HG03139 (cell line): ENCODE data around the gene NMNAT3.

Source experiments
- ATAC-seq: cut with Tn5 transposase; IDR thresholded peaks from one replicate; pipeline ENCODE4 v1.9.1; 2021; ENCODE audit not compliant: unreplicated experiment

NMNAT3 gene

DNA sequence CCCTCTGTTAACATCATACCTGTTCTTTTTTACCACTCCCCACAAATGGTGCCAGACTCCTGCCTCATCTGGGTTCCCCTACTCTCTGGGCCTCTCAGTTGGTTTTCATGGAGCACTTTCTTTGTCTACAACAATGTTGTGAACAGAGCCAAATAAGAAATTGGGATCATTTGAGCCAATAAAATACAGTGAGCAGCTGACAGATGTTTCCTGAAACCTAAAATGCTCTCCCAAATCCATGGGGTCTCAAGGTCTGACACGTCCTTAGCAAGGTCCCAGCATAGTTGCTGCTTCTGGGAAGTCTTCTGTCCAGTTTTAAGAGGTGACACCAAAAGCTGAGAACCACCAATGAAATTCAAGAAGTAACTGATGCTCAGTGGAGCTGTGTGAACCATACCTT is 1.7 kb downstream of the NMNAT3 start:
- no peak for ATAC-seq

DNA sequence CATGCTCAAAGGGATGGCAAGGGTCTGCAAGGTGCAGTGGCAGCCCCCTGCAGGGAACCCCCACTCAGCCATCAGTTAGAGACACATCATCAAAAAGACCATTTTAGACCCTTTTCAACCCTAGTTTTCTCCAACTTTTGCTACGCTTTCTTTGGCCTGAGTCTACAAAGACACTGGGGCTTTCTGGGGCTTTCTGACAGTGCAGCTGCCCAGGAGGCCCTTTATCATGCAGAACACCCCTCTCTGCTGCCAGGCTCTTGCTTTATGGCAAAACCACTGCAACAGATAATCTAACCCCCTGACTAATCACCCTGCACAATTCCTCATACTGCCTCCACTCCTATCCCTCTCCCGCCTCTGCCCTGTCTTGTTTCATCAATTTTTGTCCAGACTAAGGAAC is 2.4 kb downstream of the NMNAT3 start:
- no peak for ATAC-seq

DNA sequence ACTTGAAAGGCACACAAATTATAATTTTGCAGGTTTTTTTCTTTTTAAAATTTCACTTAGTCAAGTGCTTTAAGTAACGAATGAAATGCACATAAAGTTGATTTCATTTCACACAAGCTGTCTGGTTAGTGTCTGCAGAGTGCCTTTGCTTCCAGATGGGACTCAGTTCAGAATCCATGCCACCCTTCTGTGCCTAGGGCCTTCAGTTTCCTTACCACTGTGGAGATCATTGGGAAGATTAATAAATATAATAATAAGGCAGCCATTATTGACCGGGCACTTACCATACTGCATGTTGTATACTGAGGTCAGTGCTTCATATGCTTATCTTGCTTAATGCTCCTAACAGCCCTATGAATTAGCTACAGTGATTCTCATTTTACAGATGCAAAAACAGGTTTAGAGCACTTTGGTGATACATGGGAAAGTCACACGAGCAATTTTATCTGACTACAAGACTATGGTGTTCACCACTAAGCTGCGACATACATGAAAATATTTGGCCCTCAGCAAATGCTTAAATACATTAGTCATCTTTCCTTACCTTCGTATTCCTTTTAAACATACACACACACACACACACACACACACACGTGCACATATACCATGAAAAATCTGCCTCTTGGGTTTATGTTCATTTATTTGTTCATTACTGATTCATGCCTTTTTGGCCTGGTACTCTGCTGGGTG is 3.1 kb downstream of the NMNAT3 start:
- no peak for ATAC-seq

DNA sequence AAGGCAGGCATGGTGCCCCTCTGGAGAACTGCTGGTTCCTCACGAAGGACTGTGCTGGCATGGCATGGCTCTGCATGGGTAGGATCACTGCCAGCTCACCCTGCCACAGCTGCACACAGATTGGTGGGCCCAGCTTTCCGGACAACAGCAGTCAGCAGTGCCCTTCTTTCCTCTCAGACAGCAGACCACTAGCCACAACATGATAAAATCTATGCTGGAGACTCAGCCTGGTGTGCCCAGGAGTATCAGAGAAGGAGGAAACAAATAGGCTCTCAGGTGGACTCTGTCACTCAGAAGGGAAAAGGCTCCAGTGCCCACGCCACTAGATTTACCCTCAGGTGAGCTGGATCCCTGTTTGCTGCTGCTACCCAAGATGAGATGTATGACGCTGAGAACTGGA is 4.9 kb downstream of the NMNAT3 start:
- no peak for ATAC-seq

DNA sequence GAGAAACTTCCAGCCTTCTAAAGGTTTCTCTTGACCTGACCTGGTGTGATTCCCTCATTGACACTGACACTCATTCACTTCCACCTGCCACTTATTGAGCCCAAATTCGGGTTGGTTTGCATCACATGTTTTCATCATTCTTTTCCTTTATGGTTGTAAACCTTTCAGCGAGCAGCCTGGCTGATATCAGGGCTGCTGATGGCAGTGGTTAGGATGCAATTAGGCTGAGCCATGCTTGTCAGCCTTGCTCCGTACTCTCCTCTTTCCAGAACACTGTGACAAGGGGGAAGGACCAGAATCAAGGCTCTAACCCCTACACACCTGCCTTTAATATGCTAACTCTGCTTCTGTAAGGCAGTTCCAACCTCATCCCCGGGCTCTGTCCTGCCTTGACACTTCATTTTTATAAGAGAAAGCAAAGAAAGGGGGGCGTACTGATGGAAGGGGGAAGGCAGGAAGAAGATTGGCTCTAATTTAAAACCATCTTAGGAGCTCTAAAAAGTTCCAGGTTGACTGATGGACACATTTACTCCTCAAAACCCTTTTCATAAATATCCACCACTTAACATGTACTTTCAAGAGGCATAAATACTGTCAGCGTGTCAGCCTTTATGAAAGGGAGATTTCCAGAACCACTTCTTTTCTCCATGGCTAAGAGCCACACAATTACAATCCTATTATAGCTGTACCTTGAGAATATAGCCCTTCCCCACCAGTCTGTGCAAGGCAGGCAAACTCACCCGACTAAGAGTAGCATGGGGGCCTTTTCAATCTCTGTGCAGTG is 5.7 kb downstream of the NMNAT3 start:
- no peak for ATAC-seq

DNA sequence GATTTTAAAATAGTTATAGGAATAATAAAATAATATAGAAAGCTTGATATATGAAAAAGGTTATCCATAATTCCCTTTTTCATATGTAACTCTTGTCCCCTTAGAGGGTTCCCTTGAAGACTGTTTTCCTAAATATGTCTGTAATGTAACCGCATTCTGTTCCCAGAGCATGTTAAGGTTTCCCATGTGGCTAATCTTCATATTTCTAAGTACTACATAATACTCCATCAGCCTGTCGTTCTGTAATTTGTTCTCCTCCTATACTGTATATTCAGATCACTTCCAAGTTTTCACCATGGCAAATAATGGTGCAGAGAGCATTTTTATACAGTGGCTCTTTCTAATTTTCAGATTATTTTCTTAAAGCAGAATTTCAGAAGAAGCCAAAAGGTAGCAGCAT is 6.7 kb downstream of the NMNAT3 start:
- no peak for ATAC-seq

DNA sequence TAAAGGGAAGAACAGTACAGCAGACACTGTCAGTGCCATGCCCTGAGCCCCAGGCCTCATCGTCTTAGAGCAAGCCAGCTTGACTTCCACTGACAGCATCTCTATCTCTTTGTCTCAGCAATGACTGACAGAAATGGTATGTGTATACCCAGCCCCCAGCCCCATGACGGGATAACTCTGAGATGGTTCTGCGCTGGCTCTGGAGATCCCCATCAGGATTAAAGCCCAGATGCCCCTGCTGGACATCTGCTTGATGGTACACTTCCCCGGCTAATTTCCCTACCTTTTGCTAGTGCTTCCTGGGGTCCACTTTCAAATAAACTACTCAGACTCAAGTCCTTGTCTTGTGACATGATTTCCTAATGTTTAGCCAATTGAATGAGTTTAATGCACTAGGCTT is 7.6 kb downstream of the NMNAT3 start:
- no peak for ATAC-seq

DNA sequence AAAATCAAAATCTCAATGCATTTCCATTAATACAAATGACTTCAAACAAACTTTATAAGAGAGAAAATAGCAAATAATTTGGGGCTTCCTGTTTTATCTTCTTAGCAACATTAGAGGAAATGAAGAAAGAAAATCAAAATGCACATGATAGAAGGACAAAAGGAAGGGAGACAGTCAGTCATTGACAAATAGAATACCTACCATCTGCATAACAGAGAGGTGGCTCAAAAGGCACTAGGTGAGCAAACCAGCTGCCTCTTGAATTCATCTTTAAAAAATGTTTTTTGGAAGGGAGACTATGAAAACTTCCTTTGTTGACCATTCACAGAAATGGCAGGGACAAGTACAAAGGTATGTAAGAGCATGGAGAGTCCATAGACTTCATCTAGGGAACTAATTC is 9.4 kb downstream of the NMNAT3 start:
- ATAC-seq, result no peak

DNA sequence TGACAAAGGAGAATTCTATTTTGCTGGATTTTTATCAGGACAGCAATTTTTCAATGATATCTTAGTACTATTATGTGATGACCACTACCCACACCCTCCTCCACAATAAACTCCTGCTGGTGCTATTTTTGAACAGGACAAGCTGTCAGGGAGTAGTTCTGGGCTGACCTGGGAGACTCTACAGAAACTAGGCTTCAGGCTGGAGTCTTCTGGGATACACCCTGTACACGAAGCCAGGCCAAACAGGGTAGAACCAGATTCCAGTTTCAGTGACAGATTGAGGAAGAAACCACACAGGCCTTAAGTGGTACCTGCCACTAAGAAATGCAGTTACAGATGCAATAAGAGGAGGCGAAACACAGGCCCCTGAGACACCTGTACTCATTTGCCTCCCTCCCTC is 12.8 kb downstream of the NMNAT3 start:
- ATAC-seq, result no peak

DNA sequence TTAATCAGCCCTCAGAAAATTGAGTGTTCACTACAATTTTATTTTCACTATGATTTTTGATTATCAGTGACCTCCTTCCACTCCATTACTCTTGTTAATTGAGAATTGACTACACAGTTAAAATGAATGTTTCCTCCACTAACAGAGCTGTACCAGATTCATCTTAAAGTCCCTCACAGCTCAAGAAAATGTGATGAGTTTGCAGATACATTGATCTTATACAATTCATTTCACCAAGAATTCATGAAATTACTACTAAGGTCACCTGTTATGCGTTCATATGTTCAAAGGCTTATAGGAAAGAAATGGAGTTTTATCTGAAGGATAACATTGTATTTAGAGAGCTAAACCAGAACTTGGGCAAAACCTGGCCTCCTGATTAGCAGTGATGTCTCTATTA is 17.5 kb downstream of the NMNAT3 start:
- ATAC-seq, result no peak

DNA sequence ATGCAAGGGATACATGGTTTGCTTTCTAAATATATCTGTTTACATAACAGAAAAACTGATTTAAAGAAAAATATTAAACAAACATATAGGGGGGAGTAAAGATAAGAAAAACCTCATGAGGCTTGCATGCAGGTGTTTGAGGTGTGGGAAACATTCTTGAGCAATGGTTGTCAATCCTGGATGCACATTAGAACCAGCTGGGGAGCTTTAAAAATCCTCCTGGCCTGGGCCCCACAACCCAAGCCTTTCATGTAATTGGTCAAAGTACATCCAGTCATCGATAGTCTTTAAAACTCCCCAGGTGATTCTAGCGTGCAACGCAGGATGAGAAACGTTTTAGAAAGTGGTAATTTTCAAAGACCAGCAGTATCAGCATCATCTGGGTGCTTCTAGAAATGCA is 18.3 kb downstream of the NMNAT3 start:
- ATAC-seq, result no peak

DNA sequence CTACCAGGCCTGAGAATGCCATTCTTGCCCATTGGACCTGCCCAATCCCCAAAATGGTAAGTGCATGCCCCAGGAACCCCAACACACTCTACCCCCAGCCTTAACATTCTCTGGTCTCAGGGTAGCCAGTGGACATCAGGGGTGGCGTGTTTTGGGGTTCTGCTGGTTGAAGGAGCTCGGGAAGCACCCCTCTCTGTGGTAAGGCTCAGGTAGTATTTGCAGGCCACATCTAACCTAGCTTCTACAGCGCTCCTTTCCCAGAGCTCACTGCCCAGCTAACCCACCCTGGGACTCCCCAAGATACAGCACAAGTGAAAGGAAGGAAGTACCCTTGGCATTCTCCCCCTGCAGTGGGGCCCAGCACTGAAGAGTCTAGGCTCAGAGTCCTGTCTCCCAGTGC is 19.8 kb downstream of the NMNAT3 start:
- ATAC-seq, result no peak

DNA sequence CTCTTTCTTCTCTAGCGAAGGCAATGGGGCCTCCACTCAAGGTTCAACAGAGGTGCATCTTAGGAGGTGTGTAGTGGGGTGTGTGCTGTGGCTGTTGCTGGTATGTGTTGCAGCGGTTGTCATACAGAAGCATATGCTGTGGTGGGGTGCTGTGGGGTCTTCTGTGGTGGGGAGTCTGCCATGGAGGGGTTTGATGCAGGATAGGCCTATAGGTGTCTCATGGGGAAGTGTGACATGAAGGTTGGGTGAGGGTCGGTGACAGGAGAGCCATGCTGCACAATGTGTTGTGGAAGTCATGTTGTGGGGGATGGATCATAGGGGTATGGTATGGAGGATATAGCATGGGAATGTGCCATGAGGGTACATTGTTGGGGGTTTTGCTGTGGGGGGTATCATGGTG is 20.3 kb downstream of the NMNAT3 start:
- ATAC-seq, result no peak

DNA sequence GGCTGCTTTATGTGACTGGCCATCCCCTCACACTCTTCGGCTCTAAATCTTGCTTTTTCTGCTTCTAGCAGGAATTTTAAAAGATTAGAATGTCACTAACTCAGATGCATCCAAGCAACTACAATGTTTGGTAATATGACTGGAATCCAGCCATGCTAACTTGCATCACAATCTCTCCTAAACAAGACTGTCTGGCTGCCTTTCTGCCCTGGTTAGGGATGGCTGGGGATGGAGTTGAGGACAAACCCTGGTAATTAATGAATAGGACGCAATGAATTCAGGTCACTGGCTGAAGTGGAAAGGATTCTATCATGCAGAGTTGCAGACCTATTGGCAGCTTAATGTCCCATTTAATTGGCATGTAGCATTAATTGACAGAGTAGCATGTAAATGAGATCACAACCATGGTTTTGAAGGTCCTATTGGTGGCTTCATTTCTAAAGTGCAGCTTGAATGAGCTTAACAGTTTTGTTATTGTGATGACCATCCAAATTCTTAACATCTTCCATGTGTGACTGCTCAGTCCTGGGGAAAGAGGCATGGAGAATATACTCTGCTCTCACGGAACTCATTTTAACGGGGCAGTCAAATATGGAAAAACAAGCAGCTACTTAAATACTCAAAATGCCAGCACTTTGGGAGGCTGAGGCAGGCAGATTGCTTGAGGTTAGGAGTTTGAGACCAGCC is 21.7 kb downstream of the NMNAT3 start:
- no peak for ATAC-seq

DNA sequence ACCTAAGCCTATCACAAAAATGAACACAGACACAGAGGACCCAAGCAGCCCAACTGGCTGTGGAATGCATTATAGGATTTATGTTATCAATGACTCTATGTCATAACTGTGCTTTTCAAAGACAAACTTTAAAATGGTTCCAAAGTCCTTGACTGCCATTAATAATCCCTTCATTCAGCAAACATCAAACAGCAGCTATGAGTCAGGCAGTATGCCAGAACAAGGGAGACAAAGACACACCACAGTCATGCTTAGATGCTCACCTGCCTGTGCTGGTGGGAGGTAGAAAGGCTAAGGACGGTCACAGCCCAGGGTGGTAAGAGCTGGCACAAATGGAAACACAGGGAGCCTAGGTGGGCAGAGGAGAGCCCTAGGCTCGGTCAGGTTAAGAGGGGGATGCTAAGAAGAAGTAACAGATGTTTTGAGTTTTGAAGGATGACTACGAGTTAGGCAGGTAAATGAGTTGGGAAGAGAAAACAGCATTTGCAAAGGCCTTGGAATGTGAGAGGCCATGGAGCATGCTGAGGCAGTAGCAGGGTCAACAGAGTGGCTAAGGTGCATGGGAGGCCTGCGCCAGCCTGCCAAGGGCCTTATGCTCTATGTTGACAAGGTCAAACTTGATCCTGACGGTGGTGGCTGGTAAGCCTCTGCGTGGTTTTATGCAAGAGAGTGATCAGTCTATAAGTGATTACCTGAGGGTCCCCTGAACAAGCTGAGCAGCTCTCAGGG is 23.0 kb downstream of the NMNAT3 start:
- no peak for ATAC-seq

DNA sequence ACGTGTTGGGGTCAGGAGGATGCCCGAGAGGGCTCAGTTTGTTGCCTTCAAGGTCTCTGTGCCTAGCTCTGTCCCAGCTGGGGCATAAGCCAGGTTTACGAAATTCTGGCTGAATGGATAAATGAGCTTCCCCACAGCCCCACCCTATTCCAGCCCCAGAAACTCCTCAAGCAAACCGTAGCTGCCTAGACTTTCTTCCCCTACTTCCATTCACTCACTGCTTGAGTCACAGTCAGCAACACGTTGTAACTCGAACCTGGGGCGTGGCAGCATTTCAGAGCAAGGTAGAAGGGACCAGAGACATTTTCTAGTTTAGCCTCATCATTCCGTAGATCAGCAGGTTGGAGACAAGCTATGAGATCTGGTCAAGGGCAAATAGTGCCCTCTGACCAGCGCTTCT is 24.2 kb downstream of the NMNAT3 start:
- no peak for ATAC-seq

DNA sequence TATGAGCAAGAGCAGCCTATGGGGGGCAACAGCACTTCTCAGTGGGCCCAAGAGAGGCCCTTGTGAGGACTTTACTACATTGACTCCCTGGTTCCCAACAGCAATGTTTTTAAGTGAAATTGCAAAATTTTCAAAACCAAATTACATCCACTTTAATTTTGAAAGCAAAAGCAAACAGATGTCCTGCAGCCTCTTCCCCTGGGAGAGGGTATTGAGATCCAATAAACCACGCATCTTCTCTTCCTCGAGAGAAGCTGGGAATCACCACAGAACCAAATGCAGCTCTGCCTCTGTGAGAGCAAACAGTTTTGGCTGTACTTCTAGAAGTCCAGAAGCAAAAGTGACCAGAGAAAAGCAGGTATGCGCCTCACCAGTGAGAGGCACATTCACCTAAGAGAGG is 25.2 kb downstream of the NMNAT3 start:
- ATAC-seq, result no peak

DNA sequence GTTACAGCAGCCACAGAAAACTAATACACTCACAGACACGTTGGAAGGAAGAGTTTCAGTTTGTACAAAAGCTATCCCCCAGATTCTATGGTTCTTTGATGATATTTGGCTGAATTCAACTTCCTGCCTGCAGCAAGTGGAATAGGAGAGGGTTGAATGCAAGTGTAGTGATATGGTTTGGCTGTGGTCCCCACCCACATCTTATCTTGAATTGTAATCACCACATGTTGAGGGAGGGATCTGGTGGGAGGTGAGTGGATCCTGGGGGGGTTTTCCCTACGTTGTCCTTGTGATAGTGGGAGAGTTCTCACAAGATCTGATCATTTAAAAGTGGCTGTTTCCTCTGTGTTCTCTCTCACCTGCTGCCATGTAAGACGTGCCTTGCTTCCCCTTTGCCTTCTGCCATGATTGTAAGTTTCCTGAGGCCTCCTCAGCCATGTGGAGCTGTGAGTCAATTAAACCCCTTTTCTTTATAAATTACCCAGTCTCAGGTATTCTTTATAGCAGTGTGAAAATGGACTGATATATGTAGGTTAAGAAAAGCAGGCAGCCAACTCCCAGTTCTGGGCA is 29.8 kb downstream of the NMNAT3 start:
- ATAC-seq, result no peak

DNA sequence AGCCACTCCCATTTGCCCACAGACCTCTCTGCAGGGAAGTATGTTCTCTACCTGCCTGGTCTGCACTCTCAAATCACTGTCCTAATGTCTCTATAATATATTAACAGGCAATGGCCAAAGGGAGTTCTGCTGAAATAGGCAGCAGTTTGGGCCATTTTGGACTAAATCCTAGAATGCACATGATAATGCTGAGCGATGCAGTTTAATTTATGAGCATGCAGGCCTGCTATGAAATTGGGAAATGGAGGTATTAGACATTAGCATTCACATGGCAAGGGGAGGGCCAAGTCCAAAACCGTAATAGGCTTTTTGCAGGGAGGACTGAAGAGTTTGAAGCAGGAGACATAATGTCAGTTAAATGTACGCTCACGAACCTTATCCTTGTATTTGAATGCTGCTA is 31.3 kb downstream of the NMNAT3 start:
- ATAC-seq, result no peak

DNA sequence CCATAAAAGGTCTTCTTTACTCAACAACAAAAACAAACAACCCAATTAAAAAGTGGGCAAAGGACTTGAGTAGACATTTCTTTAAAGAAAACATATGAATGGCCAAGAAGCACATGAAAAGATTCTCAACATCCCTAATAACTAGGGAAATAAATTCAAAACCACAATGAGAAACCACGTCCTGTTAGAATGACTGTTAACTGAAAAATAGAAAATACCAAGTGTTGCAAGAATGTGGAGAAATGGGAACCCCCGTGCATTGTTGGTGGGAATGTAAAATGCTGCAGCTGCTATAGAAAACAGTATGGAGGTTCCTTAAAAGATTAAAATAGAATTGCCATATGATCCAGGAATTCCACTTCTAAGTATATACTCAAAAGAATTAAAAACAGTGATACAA is 34.8 kb downstream of the NMNAT3 start:
- no peak for ATAC-seq

DNA sequence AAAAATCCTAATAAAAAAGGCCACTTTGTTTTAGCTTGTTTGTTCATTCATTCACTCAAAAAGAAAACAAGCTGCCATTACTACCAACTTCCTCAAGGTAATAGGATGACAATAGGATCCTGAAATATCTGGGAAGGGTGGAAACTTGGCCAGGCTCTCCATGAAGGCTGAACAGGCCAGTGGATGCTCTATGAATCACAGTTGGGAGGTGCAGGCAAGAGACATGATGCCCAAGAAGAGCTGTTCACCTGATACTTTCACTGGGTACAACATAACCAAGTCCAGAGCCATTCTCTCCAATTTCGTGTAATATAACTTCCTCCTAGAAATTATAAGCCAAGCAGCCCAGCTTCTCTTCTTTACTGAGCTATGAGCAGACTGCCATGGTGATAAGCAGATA is 37.3 kb downstream of the NMNAT3 start:
- ATAC-seq, result no peak
